Left ventricle myocardium inferior (tissue), 1 donor: Measurements from ENCODE around the gene MTCH1. TPM values are rescaled to one million over a fixed set of nuclear protein-coding genes. Genes with fewer than 3 reads are reported as not detected.
A peak's percentile ranks its signal among the peaks of the same experiment; 100 is the strongest.
"Not testable (repeated sequence)": the region's sequence is repeated elsewhere in the genome, so short reads cannot be mapped to it uniquely, and the experiment has no call there.

Experiments
- DNase-seq: peaks from one replicate; pipeline ENCODE4 v3.0.0-alpha.2; 2020
- H3K27ac ChIP-seq: fragments of 200-600 bp; replicated peaks from 2 replicates; pipeline ENCODE4 v1.8.0; 2021
- H3K27me3 ChIP-seq: fragments of 200-600 bp; 2 replicates; pipeline ENCODE4 v1.8.0; 2021; ENCODE audit warnings: low read depth
- H3K36me3 ChIP-seq: fragments of 200-600 bp; 2 replicates; pipeline ENCODE4 v1.8.0; 2021
- H3K4me1 ChIP-seq: fragments of 200-600 bp; 2 replicates; pipeline ENCODE4 v1.8.0; 2021
- H3K4me3 ChIP-seq: fragments of 200-600 bp; 2 replicates; pipeline ENCODE4 v1.8.0; 2021; ENCODE audit warnings: mild to moderate bottlenecking, moderate library complexity
- H3K9me3 ChIP-seq: fragments of 200-600 bp; replicated peaks from 2 replicates; pipeline ENCODE4 v1.8.0; 2021
- intact Hi-C: fragments of 100-400 bp; cut with micrococcal nuclease; formaldehyde crosslinking; loops from one replicate; pipeline ENCODE4 v1.11.0; 2022
- total RNA-seq: library from RNA; stranded (reverse); fragmentation: NEBNext Ultra II Directional; extraction: Animal tissue kit (Norgen Biotek cat#: 25700); gene quantifications from one replicate; pipeline ENCODE4 v1.2.1, GENCODE V29; 2021
- TF ChIP-seq, protein P1 (sequence below): fragments of 200-600 bp; IDR thresholded peaks from 2 replicates; pipeline ENCODE4 v1.8.0; 2021; ENCODE audit warnings: antibody characterized with exemption, mild to moderate bottlenecking, borderline replicate concordance
- donor health status: DM: no; HTN: yes; CAD: no; lungs with severe emphysema.

The MTCH1 gene
- total RNA-seq, 1 donor from 2014 or later, result 162 TPM

DNA sequence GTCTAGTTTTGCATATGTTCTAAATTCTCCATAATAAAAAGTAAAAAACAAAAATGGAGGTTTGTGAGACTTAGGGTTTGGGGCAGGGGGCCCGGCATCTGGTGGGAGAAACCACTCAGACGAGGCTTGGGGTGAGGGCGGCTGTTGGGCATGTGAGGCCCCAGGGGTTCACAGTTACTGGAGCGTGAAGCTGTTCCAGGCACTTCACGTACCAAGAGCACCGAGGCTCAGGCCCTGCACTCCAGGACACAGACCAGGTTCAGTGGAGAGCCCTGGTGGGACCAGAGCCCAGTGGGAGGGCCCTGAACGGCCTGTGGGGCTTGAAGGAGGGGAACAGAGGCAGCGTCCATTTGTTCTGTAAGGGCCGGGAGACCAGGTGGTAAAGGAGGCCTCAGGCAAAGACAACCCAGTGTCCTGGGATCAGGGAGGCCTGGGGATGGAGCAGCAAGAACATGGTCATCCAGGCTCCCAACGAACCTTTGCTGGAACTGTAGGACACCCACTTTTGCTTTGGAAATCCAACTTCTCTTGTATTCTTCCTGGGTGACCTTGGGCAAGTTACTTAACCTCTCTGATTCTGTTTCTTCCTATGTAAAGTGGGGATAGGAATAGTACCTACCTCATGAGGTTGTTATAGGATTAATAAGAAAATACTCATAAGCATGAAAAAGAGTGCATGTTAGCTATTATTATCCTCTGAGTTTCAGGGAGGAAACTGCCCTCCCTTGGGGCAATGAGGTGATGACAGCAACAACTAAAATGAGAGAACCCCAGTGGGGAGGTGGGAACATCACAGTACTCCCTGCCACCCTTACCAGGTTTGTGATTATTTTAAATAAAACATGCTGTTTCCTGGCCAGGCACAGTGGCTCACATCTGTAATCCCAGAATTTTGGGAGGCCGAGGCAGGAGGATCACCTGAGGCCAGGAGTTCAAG lies 18.3 kb upstream of the MTCH1 start:
- Histone ChIP-seq H3K27ac (peak overlapping the region; percentile 8), H3K4me1 (peaks cover 11% of the 10 kb centered on the region), H3K9me3 (no peaks in the 10 kb centered on the region), H3K36me3 (no peaks in the 10 kb centered on the region), H3K27me3 (no peaks in the 10 kb centered on the region), H3K4me3 (no peak overlapping the region)
- intact Hi-C loops, result no loop called here
- no peak for DNase-seq
- TF ChIP-seq, protein P1, sequence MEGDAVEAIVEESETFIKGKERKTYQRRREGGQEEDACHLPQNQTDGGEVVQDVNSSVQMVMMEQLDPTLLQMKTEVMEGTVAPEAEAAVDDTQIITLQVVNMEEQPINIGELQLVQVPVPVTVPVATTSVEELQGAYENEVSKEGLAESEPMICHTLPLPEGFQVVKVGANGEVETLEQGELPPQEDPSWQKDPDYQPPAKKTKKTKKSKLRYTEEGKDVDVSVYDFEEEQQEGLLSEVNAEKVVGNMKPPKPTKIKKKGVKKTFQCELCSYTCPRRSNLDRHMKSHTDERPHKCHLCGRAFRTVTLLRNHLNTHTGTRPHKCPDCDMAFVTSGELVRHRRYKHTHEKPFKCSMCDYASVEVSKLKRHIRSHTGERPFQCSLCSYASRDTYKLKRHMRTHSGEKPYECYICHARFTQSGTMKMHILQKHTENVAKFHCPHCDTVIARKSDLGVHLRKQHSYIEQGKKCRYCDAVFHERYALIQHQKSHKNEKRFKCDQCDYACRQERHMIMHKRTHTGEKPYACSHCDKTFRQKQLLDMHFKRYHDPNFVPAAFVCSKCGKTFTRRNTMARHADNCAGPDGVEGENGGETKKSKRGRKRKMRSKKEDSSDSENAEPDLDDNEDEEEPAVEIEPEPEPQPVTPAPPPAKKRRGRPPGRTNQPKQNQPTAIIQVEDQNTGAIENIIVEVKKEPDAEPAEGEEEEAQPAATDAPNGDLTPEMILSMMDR, result no peak

DNA sequence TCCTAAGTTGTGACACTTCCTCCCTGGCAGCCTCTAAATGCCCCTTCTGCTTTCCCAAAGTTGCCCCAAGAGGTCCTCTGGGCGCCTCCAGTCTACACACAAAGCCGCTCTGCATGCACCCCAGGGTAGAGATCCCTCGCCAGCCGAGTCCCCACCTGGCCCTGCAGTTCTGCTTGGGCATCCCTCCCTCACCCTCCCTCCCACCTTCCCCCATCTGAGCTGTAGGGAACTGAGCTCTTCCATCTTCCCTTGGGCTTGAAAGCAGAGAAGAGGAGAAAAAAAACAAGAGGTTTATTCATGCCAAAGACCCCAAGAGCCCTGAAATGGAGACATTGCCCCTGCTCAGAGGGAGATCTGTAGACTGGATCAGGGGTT lies 13.7 kb upstream of the MTCH1 start:
- DNase-seq, result no peak
- peak overlapping the region; percentile 94 for H3K27ac ChIP-seq

DNA sequence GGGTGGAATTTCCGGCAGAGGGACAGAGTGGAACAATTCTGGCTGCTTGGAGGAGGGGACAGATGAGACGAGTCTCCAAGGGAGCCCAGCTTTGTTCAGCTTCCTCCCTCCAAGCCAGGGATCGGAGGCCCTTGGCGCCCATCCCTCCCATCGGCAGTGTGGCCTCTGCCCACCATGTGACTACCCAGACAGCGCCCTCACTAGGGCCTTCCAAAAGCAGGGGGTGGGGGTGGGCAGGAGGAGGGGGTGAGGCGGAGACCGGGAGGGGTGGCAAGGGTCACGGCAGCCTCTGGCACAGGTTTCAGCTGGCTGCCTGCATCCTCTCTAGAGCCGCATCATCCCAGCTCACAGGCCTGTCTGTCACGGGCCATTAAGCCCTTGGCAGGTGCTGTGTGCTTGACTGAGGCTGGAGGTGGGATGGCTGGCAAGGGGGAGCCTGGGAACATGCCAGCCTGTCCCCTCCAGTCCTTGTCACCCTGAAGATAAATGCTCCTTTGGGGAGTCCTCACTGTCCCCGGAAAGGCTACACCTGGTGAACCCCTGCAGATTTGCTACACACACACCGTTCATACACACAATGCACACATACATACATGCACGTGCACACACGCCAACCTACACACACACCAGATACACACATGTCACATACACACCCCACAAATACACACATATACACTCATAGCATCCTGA lies 13.2 kb upstream of the MTCH1 start:
- Histone ChIP-seq H3K36me3 (no peaks in the 10 kb centered on the region), H3K27ac (peak overlapping the region; percentile 94), H3K4me3 (no peak overlapping the region), H3K4me1 (peaks cover 26% of the 10 kb centered on the region), H3K27me3 (no peaks in the 10 kb centered on the region), H3K9me3 (no peaks in the 10 kb centered on the region)
- intact Hi-C loops, result no loop called here
- TF ChIP-seq, protein P1, result no peak
- DNase-seq, result no peak

More for the DNA sequence above, 13.7 kb upstream of the MTCH1 start:
- TF ChIP-seq, protein P1, result no peak
- no peak overlapping the region for H3K4me3 ChIP-seq
- H3K36me3 ChIP-seq, result no peaks in the 10 kb centered on the region
- H3K9me3 ChIP-seq, result no peaks in the 10 kb centered on the region
- no peaks in the 10 kb centered on the region for H3K27me3 ChIP-seq
- intact Hi-C loops, result no loop called here
- H3K4me1 ChIP-seq, result peaks cover 26% of the 10 kb centered on the region

DNA sequence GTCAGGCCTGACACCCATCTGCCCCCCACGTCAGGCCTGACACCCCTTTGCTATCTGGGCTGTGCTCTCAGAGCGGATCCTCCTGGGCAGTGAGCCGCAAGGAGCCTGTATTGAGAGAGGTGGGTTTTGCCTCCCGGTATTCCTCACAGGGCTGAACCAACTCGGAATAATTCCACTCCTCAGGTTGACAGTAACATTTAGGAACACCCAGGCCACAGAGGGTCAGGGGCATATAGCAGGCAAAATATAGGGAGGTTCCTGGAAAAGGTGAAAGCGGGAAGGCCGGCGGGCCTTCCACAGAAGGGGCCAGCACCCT lies 12.7 kb upstream of the MTCH1 start:
- DNase-seq, result no peak
- H3K4me1 ChIP-seq, result peaks cover 26% of the 10 kb centered on the region
- TF ChIP-seq, protein P1, result no peak
- intact Hi-C loops, result no loop called here
- H3K9me3 ChIP-seq, result no peaks in the 10 kb centered on the region
- peak overlapping the region; percentile 94 for H3K27ac ChIP-seq
- no peaks in the 10 kb centered on the region for H3K27me3 ChIP-seq
- H3K36me3 ChIP-seq, result no peaks in the 10 kb centered on the region
- no peak overlapping the region for H3K4me3 ChIP-seq

DNA sequence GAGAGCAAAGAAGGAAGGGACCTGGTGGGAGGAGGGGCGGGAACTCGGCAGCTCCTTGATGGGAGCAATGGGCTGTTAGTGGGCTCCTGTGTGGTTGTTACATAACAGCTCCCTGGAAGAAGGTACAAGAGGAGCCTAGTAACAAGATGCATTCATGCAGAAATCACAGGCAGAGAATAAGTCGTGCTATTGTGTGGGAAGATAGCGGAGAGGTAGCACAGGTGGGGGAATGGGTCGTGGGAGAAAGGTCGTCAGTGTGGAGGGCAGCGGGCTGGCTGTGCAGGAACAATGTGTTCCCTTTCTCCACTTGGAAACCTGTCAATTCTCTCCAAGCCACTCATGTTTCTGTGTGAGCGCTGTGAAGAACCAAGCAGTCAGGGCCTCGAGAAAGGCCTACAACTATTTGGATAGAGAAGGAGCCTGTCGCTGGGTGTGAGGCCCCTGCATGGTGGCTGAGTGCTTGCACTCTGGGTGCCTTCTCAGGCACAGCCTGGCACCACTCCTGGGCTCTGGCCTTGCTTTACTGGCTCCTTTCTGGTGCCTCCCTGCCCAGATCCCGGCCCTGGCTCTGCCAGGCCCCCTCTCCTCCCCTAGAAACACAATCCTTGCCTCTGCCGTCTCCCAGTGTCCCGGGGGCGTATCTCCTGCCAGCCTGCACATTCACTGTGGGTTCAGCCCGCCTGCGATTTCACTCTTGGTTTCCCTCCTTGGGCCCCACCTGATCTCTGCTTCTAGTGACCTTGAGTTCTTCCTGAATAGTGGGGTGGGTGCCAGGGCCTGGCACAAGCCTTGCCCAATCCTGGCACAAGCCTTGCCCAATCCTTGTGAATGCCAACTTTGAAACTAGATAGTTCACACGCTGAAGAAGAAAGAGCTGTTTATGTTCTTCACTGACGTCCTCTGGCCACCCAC lies 12.1 kb upstream of the MTCH1 start:
- peak overlapping the region; percentile 94 for H3K27ac ChIP-seq
- H3K4me1 ChIP-seq, result peaks cover 26% of the 10 kb centered on the region
- TF ChIP-seq, protein P1, result no peak
- intact Hi-C loops, result no loop called here
- no peaks in the 10 kb centered on the region for H3K36me3 ChIP-seq
- H3K4me3 ChIP-seq, result peak overlapping the region; percentile 18
- DNase-seq, result peak; percentile 65
- H3K27me3 ChIP-seq, result no peaks in the 10 kb centered on the region
- no peaks in the 10 kb centered on the region for H3K9me3 ChIP-seq

DNA sequence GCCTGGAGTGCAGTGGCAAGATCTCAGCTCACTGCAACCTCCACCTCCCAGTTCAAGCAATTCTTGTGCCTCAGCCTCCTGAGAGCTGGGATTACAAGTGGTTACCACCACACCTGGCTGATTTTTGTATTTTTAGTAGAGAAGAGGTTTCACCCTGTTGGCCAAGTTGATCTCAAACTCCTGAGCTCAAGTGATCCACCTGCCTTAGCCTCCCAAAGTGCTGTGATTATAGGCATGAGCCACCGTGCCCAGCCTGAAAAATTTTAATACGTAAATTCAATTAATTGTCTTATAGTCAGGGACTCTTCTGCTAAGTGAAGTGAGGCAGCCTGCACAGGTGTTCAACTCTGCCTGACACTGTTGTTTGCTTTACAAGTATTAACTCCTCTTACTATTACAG lies 4.4 kb upstream of the MTCH1 start:
- H3K27ac ChIP-seq, intact Hi-C loops, H3K4me3 ChIP-seq, H3K27me3 ChIP-seq, H3K9me3 ChIP-seq, DNase-seq, H3K36me3 ChIP-seq: not testable (repeated sequence)
- peaks cover 21% of the 10 kb centered on the region for H3K4me1 ChIP-seq
